Tracheal epithelial cell (primary cell): ENCODE measurements around the gene AOC3. TPM values are rescaled to one million over a fixed set of nuclear protein-coding genes. Genes with fewer than 3 reads are reported as not detected.

Experiments
- total RNA-seq: library from RNA; depleted of rRNA; stranded (reverse); fragments of >200 nt; gene quantifications from 2 replicates; pipeline ENCODE4 v1.2.1, GENCODE V29; 2014

Gene AOC3, protein sequence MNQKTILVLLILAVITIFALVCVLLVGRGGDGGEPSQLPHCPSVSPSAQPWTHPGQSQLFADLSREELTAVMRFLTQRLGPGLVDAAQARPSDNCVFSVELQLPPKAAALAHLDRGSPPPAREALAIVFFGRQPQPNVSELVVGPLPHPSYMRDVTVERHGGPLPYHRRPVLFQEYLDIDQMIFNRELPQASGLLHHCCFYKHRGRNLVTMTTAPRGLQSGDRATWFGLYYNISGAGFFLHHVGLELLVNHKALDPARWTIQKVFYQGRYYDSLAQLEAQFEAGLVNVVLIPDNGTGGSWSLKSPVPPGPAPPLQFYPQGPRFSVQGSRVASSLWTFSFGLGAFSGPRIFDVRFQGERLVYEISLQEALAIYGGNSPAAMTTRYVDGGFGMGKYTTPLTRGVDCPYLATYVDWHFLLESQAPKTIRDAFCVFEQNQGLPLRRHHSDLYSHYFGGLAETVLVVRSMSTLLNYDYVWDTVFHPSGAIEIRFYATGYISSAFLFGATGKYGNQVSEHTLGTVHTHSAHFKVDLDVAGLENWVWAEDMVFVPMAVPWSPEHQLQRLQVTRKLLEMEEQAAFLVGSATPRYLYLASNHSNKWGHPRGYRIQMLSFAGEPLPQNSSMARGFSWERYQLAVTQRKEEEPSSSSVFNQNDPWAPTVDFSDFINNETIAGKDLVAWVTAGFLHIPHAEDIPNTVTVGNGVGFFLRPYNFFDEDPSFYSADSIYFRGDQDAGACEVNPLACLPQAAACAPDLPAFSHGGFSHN
- total RNA-seq = under 0.01 and 0.24 TPM in 2 replicates

DNA sequence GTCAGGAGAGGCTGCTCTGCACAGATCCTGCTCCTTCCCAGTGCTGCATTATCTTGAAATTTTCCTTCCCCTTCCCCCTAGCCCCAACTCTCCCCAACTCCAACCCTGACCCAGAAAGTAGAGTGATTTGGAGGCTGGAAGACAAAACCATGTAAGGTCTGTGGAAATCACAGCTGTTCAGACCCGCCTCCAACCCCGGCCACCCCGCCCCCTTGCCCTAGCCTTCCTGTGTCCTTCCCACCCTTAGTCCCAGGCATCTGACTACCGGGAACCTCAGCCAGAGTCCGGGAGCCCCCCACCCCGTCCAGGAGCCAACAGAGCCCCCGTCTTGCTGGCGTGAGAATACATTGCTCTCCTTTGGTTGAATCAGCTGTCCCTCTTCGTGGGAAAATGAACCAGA is at the start of gene AOC3:
Gene AOC3 (plus strand): TSS at position 246 of the 400 bp plus-strand sequence. CDS start 145 bp downstream, at position 391.

DNA sequence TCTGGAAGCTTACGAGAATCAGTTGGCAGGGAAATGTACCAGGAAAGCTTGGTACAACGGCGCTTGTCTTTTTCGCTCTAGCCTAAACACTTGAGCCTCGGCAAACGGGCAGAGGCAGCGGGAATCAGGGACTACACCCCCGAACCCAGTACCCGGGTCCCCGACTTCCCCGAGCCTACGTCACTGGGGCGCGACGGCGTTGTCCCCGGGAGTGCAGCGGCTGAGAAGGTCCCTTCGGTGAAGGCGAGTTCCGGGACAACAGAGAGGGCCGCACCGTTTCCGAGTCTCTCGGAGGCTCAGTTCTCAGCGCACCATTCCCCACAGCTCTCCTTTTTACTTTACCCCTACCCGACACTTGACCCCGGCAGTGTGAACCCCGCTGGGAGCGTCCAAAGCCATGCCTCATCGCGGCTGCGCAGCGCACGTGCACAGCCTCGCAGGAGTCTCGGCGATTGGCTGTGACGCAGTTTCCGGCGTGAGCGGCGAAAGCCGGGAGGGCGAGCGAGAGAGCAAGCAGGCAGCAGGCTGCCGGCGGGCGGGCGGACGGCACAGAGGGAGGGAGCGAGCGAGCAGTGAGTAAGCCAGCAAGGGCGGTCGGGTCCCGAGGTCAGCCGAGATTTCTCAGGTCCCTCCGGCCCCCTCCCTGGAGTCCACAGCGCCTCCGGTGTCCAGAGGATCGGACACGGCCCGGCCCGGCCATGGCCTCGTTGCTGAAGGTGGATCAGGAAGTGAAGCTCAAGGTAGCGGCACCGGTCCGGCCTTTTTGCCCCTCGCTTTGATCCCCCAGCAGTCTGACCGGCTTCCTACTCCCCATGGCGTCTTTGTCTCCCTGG is 17.8 kb upstream of the AOC3 start, which contains the start of gene PSME3:
Gene PSME3 (plus strand): TSS at position 464 of the 833 bp plus-strand sequence. CDS start 235 bp downstream, at position 699.

DNA sequence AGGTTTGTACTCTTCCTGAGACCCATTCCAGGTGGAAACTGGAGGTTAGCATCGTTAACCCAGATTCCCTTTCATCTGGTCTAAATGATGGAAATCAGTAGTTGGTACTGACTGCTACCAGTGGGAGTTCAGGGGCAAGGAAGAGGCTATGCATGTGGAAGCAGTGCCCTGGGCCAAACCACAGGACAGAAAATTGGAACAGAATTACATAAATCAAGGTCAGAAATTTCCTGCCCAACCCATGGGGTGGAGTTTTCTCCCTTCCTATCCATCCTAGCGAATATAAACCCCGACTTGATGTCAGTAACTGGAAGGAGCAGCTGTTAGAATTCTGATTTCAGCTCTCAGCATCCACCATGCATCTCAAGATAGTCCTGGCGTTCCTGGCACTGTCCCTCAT is 6.7 kb upstream of the AOC3 start, which contains the start of gene AOC2:
Gene AOC2 (plus strand): TSS at position 310 of the 400 bp plus-strand sequence. CDS start 47 bp downstream, at position 357.

GRCh38 chr17:42900460-42901331 is 49.7 kb downstream of the AOC3 start, which contains the start of gene G6PC1:
TSS of gene G6PC1 (plus strand) at chr17:42900799. CDS start at chr17:42900877, 78 bp downstream.

Other genes with a start within 250 kb of the AOC3 start
- 73.3 and 85.5 TPM in 2 replicates for gene RETREG3, start 241.8 kb upstream of the AOC3 start, total RNA-seq
- 15.6 and 31.1 TPM in 2 replicates for gene TUBG1, start 241.5 kb upstream of the AOC3 start, total RNA-seq
- 4.8 and 7.2 TPM in 2 replicates for gene TUBG2, start 191.9 kb upstream of the AOC3 start, total RNA-seq
- 15.7 and 33.5 TPM in 2 replicates for gene PLEKHH3, start 174.2 kb upstream of the AOC3 start, total RNA-seq
- 0.21 and 2.9 TPM in 2 replicates for gene CCR10, start 169.4 kb upstream of the AOC3 start, total RNA-seq
- gene CNTNAP1, start 168.7 kb upstream of the AOC3 start, total RNA-seq = under 0.01 and 2.2 TPM in 2 replicates
- gene EZH1, start 106.2 kb upstream of the AOC3 start, total RNA-seq = 8.9 and 12.1 TPM in 2 replicates
- not detected in 2 replicates for gene RAMP2, start 90.0 kb upstream of the AOC3 start, total RNA-seq
- 66.1 and 83.6 TPM in 2 replicates for gene VPS25, start 77.8 kb upstream of the AOC3 start, total RNA-seq
- gene WNK4, start 70.6 kb upstream of the AOC3 start, total RNA-seq = 0.96 TPM in 1 of 2 replicates, not detected in the other
- 71.3 and 76.9 TPM in 2 replicates for gene COA3, start 52.5 kb upstream of the AOC3 start, total RNA-seq
- not detected in 2 replicates for gene CNTD1, start 52.3 kb upstream of the AOC3 start, total RNA-seq
- gene BECN1, start 26.9 kb upstream of the AOC3 start, total RNA-seq = 113 and 117 TPM in 2 replicates
- 65.2 and 83.6 TPM in 2 replicates for gene PSME3, start 17.8 kb upstream of the AOC3 start, total RNA-seq
- gene AOC2, start 6.6 kb upstream of the AOC3 start, total RNA-seq = 0.96 and 1.5 TPM in 2 replicates
- gene G6PC1, start 49.6 kb downstream of the AOC3 start, total RNA-seq = under 0.01 TPM in 1 of 2 replicates, not detected in the other
- 11.9 and 14.0 TPM in 2 replicates for gene AARSD1, start 113.3 kb downstream of the AOC3 start, total RNA-seq
- 0.21 and 0.24 TPM in 2 replicates for gene PTGES3L, start 128.9 kb downstream of the AOC3 start, total RNA-seq
- 8.7 and 9.4 TPM in 2 replicates for gene RUNDC1, start 129.4 kb downstream of the AOC3 start, total RNA-seq
- 1,542 and 1,825 TPM in 2 replicates for gene RPL27, start 147.2 kb downstream of the AOC3 start, total RNA-seq
- 2.1 and 10.4 TPM in 2 replicates for gene IFI35, start 155.6 kb downstream of the AOC3 start, total RNA-seq
- 94.8 and 149 TPM in 2 replicates for gene VAT1, start 171.2 kb downstream of the AOC3 start, total RNA-seq
- 0.24 TPM in 1 of 2 replicates, not detected in the other for gene RND2, start 174.0 kb downstream of the AOC3 start, total RNA-seq